GM23248 (cell line): ENCODE measurements around the gene LHX1. TPM values are rescaled to one million over a fixed set of nuclear protein-coding genes. Genes with fewer than 3 reads are reported as not detected.
A peak's percentile ranks its signal among the peaks of the same experiment; 100 is the strongest.

ENCODE experiments used
- DNase-seq: peaks from one replicate; pipeline ENCODE4 v3.0.0-alpha.2; 2015
- H2AFZ ChIP-seq: fragments of 200-600 bp; sonication (generic); 2 replicates; pipeline ENCODE4 v1.6.1; 2016; ENCODE audit warnings: antibody characterized with exemption
- H3F3A ChIP-seq: fragments of 200-600 bp; sonication (generic); 2 replicates; pipeline ENCODE4 v1.6.1; 2016; ENCODE audit warnings: mild to moderate bottlenecking, antibody characterized with exemption, mixed run types; ENCODE audit not compliant: insufficient read depth
- H3K27ac ChIP-seq: fragments of 200-600 bp; sonication (generic); 2 replicates; pipeline ENCODE4 v1.5.1; 2016; ENCODE audit warnings: mild to moderate bottlenecking
- H3K27me3 ChIP-seq: fragments of 200-600 bp; sonication (generic); replicated peaks from 2 replicates; pipeline ENCODE4 v1.6.1; 2016; ENCODE audit warnings: mild to moderate bottlenecking; ENCODE audit not compliant: insufficient read depth
- H3K36me3 ChIP-seq: fragments of 200-600 bp; sonication (generic); 2 replicates; pipeline ENCODE4 v1.6.1; 2016; ENCODE audit warnings: low read depth, mild to moderate bottlenecking
- H3K4me1 ChIP-seq: fragments of 200-600 bp; sonication (generic); 2 replicates; pipeline ENCODE4 v1.6.1; 2016; ENCODE audit warnings: mild to moderate bottlenecking; ENCODE audit not compliant: insufficient read depth
- H3K4me2 ChIP-seq: fragments of 200-600 bp; sonication (generic); one replicate; pipeline ENCODE4 v1.6.1; 2016; ENCODE audit warnings: mild to moderate bottlenecking; ENCODE audit not compliant: unreplicated experiment
- H3K4me3 ChIP-seq: fragments of 200-600 bp; sonication (generic); 2 replicates; pipeline ENCODE4 v1.5.1; 2016; ENCODE audit warnings: mild to moderate bottlenecking
- H3K79me2 ChIP-seq: fragments of 200-600 bp; sonication (generic); 2 replicates; pipeline ENCODE4 v1.6.1; 2016; ENCODE audit warnings: mild to moderate bottlenecking; ENCODE audit not compliant: insufficient read depth
- H3K9ac ChIP-seq: fragments of 200-600 bp; sonication (generic); 2 replicates; pipeline ENCODE4 v1.6.1; 2016; ENCODE audit warnings: mild to moderate bottlenecking
- H3K9me2 ChIP-seq: fragments of 200-600 bp; sonication (generic); 2 replicates; pipeline ENCODE4 v1.6.1; 2016; ENCODE audit warnings: mixed run types, mild to moderate bottlenecking, moderate library complexity; ENCODE audit not compliant: insufficient read depth
- H3K9me3 ChIP-seq: fragments of 200-600 bp; sonication (generic); one replicate; pipeline ENCODE4 v1.6.1; 2017; ENCODE audit warnings: low read depth
- H4K20me1 ChIP-seq: fragments of 200-600 bp; sonication (generic); 2 replicates; pipeline ENCODE4 v1.6.0; 2016; ENCODE audit not compliant: insufficient read depth
- EZH2 ChIP-seq: fragments of 200-600 bp; sonication (generic); IDR thresholded peaks from 2 replicates; pipeline ENCODE4 v1.6.1; 2018; ENCODE audit warnings: antibody characterized with exemption, mild to moderate bottlenecking; ENCODE audit not compliant: insufficient read depth, poor library complexity, severe bottlenecking
- EZH2phosphoT487 ChIP-seq: fragments of 200-600 bp; sonication (generic); IDR thresholded peaks from 2 replicates; pipeline ENCODE4 v1.6.1; 2018; ENCODE audit warnings: antibody characterized with exemption, moderate library complexity, mild to moderate bottlenecking, low read depth; ENCODE audit not compliant: insufficient read depth
- WGBS, 2 experiments: methylation state at CpG; one replicate each; pipeline ENCODE4 v1.1.6; 2015 to 2017; ENCODE audit warnings: low lambda C conversion rate in 2 of 2, low coverage in 1 of 2; ENCODE audit errors: missing lambda C conversion rate in 2 of 2; 5-methylcytosine and 5-hydroxymethylcytosine counted together
- in situ Hi-C: fragments of 300-500 bp; cut with MboI; formaldehyde crosslinking; loops from 2 replicates; pipeline ENCODE4 v1.15.0; 2020
- polyA plus RNA-seq: library from polyadenylated mRNA; unstranded; fragments of >200 nt; fragmentation: Nextera tagmentation; extraction: Ambion mirVana; gene quantifications from 2 replicates; pipeline ENCODE4 v1.2.1, GENCODE V29; 2016
- total RNA-seq: library from RNA; depleted of rRNA; stranded (reverse); fragments of >200 nt; shearing (Covaris generic); gene quantifications from 2 replicates; pipeline ENCODE4 v1.2.3, GENCODE V29; 2014

Gene LHX1
- total and polyA plus RNA-seq, 2 experiments from 2014 or later: not detected

- Histone ChIP-seq H3K4me2 (no peak overlapping the region), H3K27ac (no peak overlapping the region), H3K4me3 (no peak overlapping the region), H4K20me1 (no peaks in the 10 kb centered on the region), H3K9me3 (no peaks in the 10 kb centered on the region), H3K4me1 (no peaks in the 10 kb centered on the region), H3K79me2 (no peaks in the 10 kb centered on the region), H3K27me3 (peaks cover 98% of the 10 kb centered on the region), H3F3A (no peaks in the 10 kb centered on the region), H3K9ac (no peak overlapping the region), H3K36me3 (no peaks in the 10 kb centered on the region), H2AFZ (no peak overlapping the region), H3K9me2 (no peaks in the 10 kb centered on the region)
- DNase-seq: no peak
- peak; percentile 45; the same call in 1 of the 2 replicates for TF ChIP-seq EZH2phosphoT487
- peak; percentile 71 for TF ChIP-seq EZH2
- in situ Hi-C loops: no loop called here
- 8 to 9% methylated on average over 21 to 23 of the region's 23 CpGs for WGBS, 2 experiments
These were observed 3.6 kb upstream of the LHX1 start for GRCh38 chr17:36933512-36934143.

- Histone ChIP-seq H3K9me3 (no peaks in the 10 kb centered on the region), H3K27me3 (peaks cover 98% of the 10 kb centered on the region), H3F3A (no peaks in the 10 kb centered on the region), H3K9me2 (no peaks in the 10 kb centered on the region), H4K20me1 (no peaks in the 10 kb centered on the region), H2AFZ (no peak overlapping the region), H3K4me2 (no peak overlapping the region), H3K79me2 (no peaks in the 10 kb centered on the region), H3K9ac (no peak overlapping the region), H3K4me1 (no peaks in the 10 kb centered on the region), H3K4me3 (no peak overlapping the region), H3K36me3 (no peaks in the 10 kb centered on the region), H3K27ac (no peak overlapping the region)
- WGBS, 2 experiments: 3% methylated on average over 26 of the region's 26 CpGs
- no peak for DNase-seq
- in situ Hi-C loops: no loop called here
- TF ChIP-seq EZH2phosphoT487 (no peak), EZH2 (peak; percentile 59)
These were observed 3.1 kb upstream of the LHX1 start for GRCh38 chr17:36934144-36934691.

DNA sequence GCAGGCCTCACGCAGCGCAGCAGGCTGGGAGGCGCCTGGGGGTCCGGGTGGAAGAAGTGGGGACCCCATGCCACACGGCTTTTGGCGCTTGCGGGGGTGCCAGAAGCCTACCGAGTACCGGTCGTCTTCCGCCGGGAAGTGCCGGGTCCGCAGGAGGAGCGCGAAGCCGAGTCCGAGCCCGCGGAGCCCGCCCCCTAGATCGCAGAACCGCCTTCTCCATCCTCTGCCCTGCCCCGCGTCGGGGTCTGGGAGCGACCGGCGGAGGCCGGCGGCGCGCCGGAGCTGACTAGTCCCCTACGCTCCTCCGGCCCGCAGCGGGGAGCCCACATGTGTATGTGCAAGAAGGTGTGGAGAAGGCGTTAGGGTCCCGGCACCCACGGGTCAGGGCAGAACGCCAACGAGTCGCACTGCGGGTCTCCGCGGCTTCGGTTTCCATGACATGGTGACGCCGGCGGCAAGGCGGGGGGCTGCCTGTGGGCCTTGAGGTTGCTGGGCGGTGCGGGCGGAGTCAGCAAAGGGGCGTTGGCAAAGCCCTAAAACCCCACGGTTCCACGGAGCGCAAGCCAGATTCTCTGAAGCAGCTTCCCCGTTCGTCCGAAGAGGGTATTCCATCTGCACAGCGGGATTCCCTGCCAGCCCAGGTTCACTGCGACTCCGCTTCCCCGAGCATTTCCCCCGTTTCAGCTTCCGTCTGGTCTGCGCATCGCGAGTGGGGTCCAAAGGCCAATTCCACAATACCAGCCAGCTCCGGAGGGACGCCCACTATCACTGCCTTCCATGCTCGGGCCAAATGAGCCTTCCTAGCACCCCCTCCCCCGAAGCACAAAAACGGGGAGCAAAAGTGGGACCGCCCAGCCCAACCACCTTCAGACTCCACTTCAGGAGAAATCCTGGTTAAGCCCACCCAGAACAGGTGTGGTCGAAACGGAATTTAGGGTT is 2.3 kb upstream of the LHX1 start:
- H3K27me3 ChIP-seq: peaks cover 98% of the 10 kb centered on the region
- H3K79me2 ChIP-seq: no peaks in the 10 kb centered on the region
- no peaks in the 10 kb centered on the region for H3K36me3 ChIP-seq
- H3K4me3 ChIP-seq: no peak overlapping the region
- no peaks in the 10 kb centered on the region for H3K9me3 ChIP-seq
- no peak overlapping the region for H2AFZ ChIP-seq
- H3K27ac ChIP-seq: no peak overlapping the region
- in situ Hi-C loops: no loop called here
- no peak overlapping the region for H3K4me2 ChIP-seq
- no peaks in the 10 kb centered on the region for H4K20me1 ChIP-seq
- H3F3A ChIP-seq: no peaks in the 10 kb centered on the region
- TF ChIP-seq EZH2phosphoT487: 0 out of 2 replicates have a peak, but pooled peaks have one; percentile 71
- no peak for TF ChIP-seq EZH2
- no peak overlapping the region for H3K9ac ChIP-seq
- H3K4me1 ChIP-seq: no peaks in the 10 kb centered on the region
- WGBS, 2 experiments: 6 to 8% methylated on average over 54 to 76 of the region's 79 CpGs
- no peaks in the 10 kb centered on the region for H3K9me2 ChIP-seq
- no peak for DNase-seq

DNA sequence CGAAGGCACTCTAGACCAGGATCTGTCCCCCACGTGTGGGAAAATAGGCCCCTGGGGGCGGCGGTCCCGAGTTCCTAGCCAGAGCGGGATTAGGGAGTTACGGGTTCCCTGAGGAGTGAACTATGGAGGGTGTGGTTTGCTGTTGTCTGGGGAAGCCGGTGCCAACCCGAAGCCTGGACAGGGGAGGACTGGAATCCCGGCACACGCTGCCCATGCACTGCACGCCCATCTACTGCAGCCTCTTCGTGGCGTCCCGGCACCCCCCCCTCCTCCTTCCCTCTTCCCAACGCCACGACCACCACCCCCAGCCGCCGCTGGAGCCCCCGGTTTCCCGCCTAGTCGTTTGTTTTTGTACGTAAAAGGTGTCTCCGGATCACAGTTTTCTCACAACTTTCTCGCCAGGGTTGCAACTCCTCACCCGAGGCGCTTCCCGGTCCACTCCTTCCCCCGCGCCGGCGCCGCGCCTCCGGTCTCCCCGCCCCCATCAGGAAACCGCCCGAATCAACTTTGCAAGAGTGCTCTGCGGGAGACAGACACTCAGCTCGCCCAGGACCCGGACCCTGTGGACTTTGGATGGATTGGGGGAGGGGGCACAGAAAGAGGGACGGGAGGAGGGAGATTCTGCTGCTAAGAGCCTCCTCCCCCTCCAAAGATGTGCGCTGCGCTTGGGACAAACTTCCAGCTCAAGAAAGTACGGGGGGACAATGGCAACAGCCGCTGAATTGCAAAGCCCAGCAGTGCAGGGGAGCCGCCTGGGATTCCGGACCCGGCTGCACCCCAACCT is 1.4 kb upstream of the LHX1 start:
- Histone ChIP-seq H3K4me3 (no peak overlapping the region), H3K9me3 (no peaks in the 10 kb centered on the region), H3K9me2 (no peaks in the 10 kb centered on the region), H3K4me2 (no peak overlapping the region), H3K4me1 (no peaks in the 10 kb centered on the region), H3K36me3 (no peaks in the 10 kb centered on the region), H4K20me1 (no peaks in the 10 kb centered on the region), H3K79me2 (no peaks in the 10 kb centered on the region), H2AFZ (no peak overlapping the region), H3F3A (no peaks in the 10 kb centered on the region), H3K9ac (no peak overlapping the region), H3K27ac (no peak overlapping the region), H3K27me3 (peaks cover 96% of the 10 kb centered on the region)
- no peak for DNase-seq
- 2 to 4% methylated on average over 43 to 49 of the region's 49 CpGs for WGBS, 2 experiments
- in situ Hi-C loops: no loop called here
- peak; percentile 97 for TF ChIP-seq EZH2
- TF ChIP-seq EZH2phosphoT487: 0 out of 2 replicates have a peak, but pooled peaks have one; percentile 58
